ENCODE results near the gene P2RX4. TPM values are rescaled to one million over a fixed set of nuclear protein-coding genes. Genes with fewer than 3 reads are reported as not detected.

The P2RX4 gene
- total RNA-seq, 2 donors from 2014 or later, result 63.2 to 103 TPM

- no peak for DNase-seq (ENCODE audit: low spot score)
- 92% methylated on average over 14 of the region's 14 CpGs for WGBS
- TF ChIP-seq CTCF (IDR thresholded peaks at IDR 0.05) (no peak), POLR2AphosphoS5 (IDR thresholded peaks at IDR 0.05) (no peak), POLR2A (IDR thresholded peaks at IDR 0.05) (no peak)
- H3K27me3 ChIP-seq (replicated peaks; ENCODE audit: insufficient read depth), result no peaks in the 10 kb centered on the region
- no peaks in the 10 kb centered on the region for H3K4me1 ChIP-seq (replicated peaks)
- intact Hi-C loops (cut with DNase I), result no loop called here
- H3K27ac ChIP-seq, result no peak overlapping the region
- no peaks in the 10 kb centered on the region for H3K9me3 ChIP-seq
- H3K4me3 ChIP-seq, result no peak overlapping the region
- H3K36me3 ChIP-seq, result no peaks in the 10 kb centered on the region
These were observed 39.2 kb upstream of the P2RX4 start for GRCh38 chr12:121170611-121171260.

GRCh38 chr12:121172145-121172544 is 37.8 kb upstream of the P2RX4 start:
- Histone ChIP-seq H3K36me3 (no peaks in the 10 kb centered on the region), H3K27ac (no peak overlapping the region)
- intact Hi-C loops (cut with DNase I), result no loop called here

GRCh38 chr12:121175383-121176119 is 34.4 kb upstream of the P2RX4 start:
- 65% methylated on average over 16 of the region's 16 CpGs for WGBS
- Histone ChIP-seq H3K4me1 (replicated peaks) (no peaks in the 10 kb centered on the region), H3K27me3 (replicated peaks; ENCODE audit: insufficient read depth) (no peaks in the 10 kb centered on the region), H3K4me3 (no peak overlapping the region), H3K36me3 (no peaks in the 10 kb centered on the region), H3K9me3 (no peaks in the 10 kb centered on the region), H3K27ac (peak overlapping the region in 1 of 2 donors; percentile 24)
- TF ChIP-seq CTCF (IDR thresholded peaks at IDR 0.05) (no peak), POLR2A (IDR thresholded peaks at IDR 0.05) (no peak), POLR2AphosphoS5 (IDR thresholded peaks at IDR 0.05) (no peak)
- no peak for DNase-seq (ENCODE audit: low spot score)
- intact Hi-C loops (cut with DNase I), result no loop called here

More at GRCh38 chr12:121172145-121172544, 37.8 kb upstream of the P2RX4 start:
- WGBS, result 74% methylated on average over 6 of the region's 6 CpGs
- no peak for TF ChIP-seq POLR2A (IDR thresholded peaks at IDR 0.05)
- TF ChIP-seq POLR2AphosphoS5 (IDR thresholded peaks at IDR 0.05), result no peak
- TF ChIP-seq CTCF (IDR thresholded peaks at IDR 0.05), result no peak
- Histone ChIP-seq H3K4me1 (replicated peaks) (no peaks in the 10 kb centered on the region), H3K27me3 (replicated peaks; ENCODE audit: insufficient read depth) (no peaks in the 10 kb centered on the region), H3K9me3 (no peaks in the 10 kb centered on the region), H3K4me3 (no peak overlapping the region)
- no peak for DNase-seq (ENCODE audit: low spot score)

GRCh38 chr12:121176826-121177529 is 33.0 kb upstream of the P2RX4 start:
- intact Hi-C loops (cut with DNase I), result no loop called here
- 96% methylated on average over 19 of the region's 19 CpGs for WGBS

More at GRCh38 chr12:121176826-121177529, 33.0 kb upstream of the P2RX4 start:
- no peak for DNase-seq (ENCODE audit: low spot score)
- no peaks in the 10 kb centered on the region for H3K4me1 ChIP-seq (replicated peaks)
- no peaks in the 10 kb centered on the region for H3K36me3 ChIP-seq
- H3K27me3 ChIP-seq (replicated peaks; ENCODE audit: insufficient read depth), result no peaks in the 10 kb centered on the region
- TF ChIP-seq POLR2A (IDR thresholded peaks at IDR 0.05), result no peak
- no peak for TF ChIP-seq CTCF (IDR thresholded peaks at IDR 0.05)
- TF ChIP-seq POLR2AphosphoS5 (IDR thresholded peaks at IDR 0.05), result no peak
- no peaks in the 10 kb centered on the region for H3K9me3 ChIP-seq
- no peak overlapping the region for H3K4me3 ChIP-seq
- H3K27ac ChIP-seq, result no peak overlapping the region
